WTC11 (cell line): ENCODE measurements around the gene UBD. TPM values are rescaled to one million over a fixed set of nuclear protein-coding genes. Genes with fewer than 3 reads are reported as not detected.

ENCODE experiments used
- ATAC-seq: fragments of 200-7000 bp; cut with Tn5 transposase; 2 replicates; pipeline ENCODE4 v1.10.0; 2021; ENCODE audit warnings: mild to moderate bottlenecking, moderate library complexity
- CTCF ChIA-PET: fragments of 300-600 bp; sonication (Branson Sonifier 250); formaldehyde crosslinking; loops from one replicate; lab custom pipeline; 2021; ENCODE audit warnings: antibody characterized with exemption; lab: Charles Lee
- POLR2A ChIA-PET: fragments of 350-600 bp; sonication (Branson Sonifier 250); formaldehyde crosslinking; loops from one replicate; lab custom pipeline; 2021; ENCODE audit warnings: antibody characterized with exemption; lab: Charles Lee
- DNase-seq: peaks from one replicate; pipeline ENCODE4 v3.0.0; 2021; ENCODE audit warnings: low spot score
- H3K27ac Mint-ChIP-seq: 2 replicates; pipeline ENCODE4 v1.8.0; 2021; ENCODE audit warnings: mixed read lengths
- H3K27me3 Mint-ChIP-seq: 2 replicates; pipeline ENCODE4 v1.8.0; 2021; ENCODE audit warnings: low read depth, mild to moderate bottlenecking, moderate library complexity, mixed read lengths
- H3K36me3 Mint-ChIP-seq: 2 replicates; pipeline ENCODE4 v1.8.0; 2021; ENCODE audit warnings: mixed read lengths
- H3K4me1 Mint-ChIP-seq: 2 replicates; pipeline ENCODE4 v1.8.0; 2022; ENCODE audit warnings: mixed read lengths
- H3K4me3 Mint-ChIP-seq: 2 replicates; pipeline ENCODE4 v1.8.0; 2021; ENCODE audit warnings: mild to moderate bottlenecking, moderate library complexity, mixed read lengths
- H3K9me3 Mint-ChIP-seq: 2 replicates; pipeline ENCODE4 v1.8.0; 2021; ENCODE audit warnings: mixed read lengths
- ATF3 ChIP-seq: sonication (generic); formaldehyde crosslinking; conservative IDR thresholded peaks from 2 replicates; pipeline ENCODE4 v1.8.1; 2022; ENCODE audit warnings: mild to moderate bottlenecking, missing genetic modification reagents
- CDX4 ChIP-seq: fragments of 250-450 bp; sonication (Bioruptor Pico); IDR thresholded peaks from 2 replicates; pipeline ENCODE4 v1.9.0; 2021; ENCODE audit warnings: moderate library complexity, mild to moderate bottlenecking, inconsistent platforms, borderline replicate concordance
- CTCF ChIP-seq: fragments of 200-600 bp; IDR thresholded peaks from 2 replicates; pipeline ENCODE4 v1.8.0; 2022; ENCODE audit warnings: antibody characterized with exemption
- E2F4 ChIP-seq: sonication (generic); formaldehyde crosslinking; IDR thresholded peaks from 2 replicates; pipeline ENCODE4 v1.8.1; 2022; ENCODE audit warnings: low read depth, mild to moderate bottlenecking, moderate library complexity, missing genetic modification reagents, borderline replicate concordance
- ELF4 ChIP-seq: sonication (generic); formaldehyde crosslinking; IDR thresholded peaks from 2 replicates; pipeline ENCODE4 v1.8.1; 2022; ENCODE audit warnings: low read depth, mild to moderate bottlenecking, moderate library complexity, missing genetic modification reagents
- EMX1 ChIP-seq: fragments of 250-450 bp; sonication (Bioruptor Pico); IDR thresholded peaks from 2 replicates; pipeline ENCODE4 v1.8.0; 2021; ENCODE audit warnings: mild to moderate bottlenecking
- FOXK1 ChIP-seq: sonication (generic); formaldehyde crosslinking; IDR thresholded peaks from 2 replicates; pipeline ENCODE4 v1.8.0; 2022; ENCODE audit warnings: mild to moderate bottlenecking, moderate library complexity, missing genetic modification reagents
- MYBL2 ChIP-seq: sonication (generic); formaldehyde crosslinking; IDR thresholded peaks from 2 replicates; pipeline ENCODE4 v1.8.1; 2023; ENCODE audit warnings: mild to moderate bottlenecking, moderate library complexity, missing genetic modification reagents
- PREB ChIP-seq: sonication (generic); formaldehyde crosslinking; IDR thresholded peaks from 2 replicates; pipeline ENCODE4 v1.8.1; 2022; ENCODE audit warnings: mild to moderate bottlenecking, missing genetic modification reagents, moderate library complexity, borderline replicate concordance
- RELA ChIP-seq: sonication (generic); formaldehyde crosslinking; IDR thresholded peaks from 2 replicates; pipeline ENCODE4 v1.8.1; 2022; ENCODE audit warnings: missing genetic modification reagents, mild to moderate bottlenecking, borderline replicate concordance
- SOX15 ChIP-seq: fragments of 250-450 bp; sonication (Bioruptor Pico); IDR thresholded peaks from 2 replicates; pipeline ENCODE4 v1.9.0; 2021; ENCODE audit warnings: mild to moderate bottlenecking
- TCF7 ChIP-seq: sonication (generic); formaldehyde crosslinking; IDR thresholded peaks from 2 replicates; pipeline ENCODE4 v1.8.0; 2022; ENCODE audit warnings: mild to moderate bottlenecking, low read depth, missing genetic modification reagents, moderate library complexity
- ZNF138 ChIP-seq: sonication (generic); formaldehyde crosslinking; conservative IDR thresholded peaks from 2 replicates; pipeline ENCODE4 v1.8.1; 2022; ENCODE audit warnings: mild to moderate bottlenecking, moderate library complexity, missing genetic modification reagents
- ZNF219 ChIP-seq: sonication (generic); formaldehyde crosslinking; IDR thresholded peaks from 2 replicates; pipeline ENCODE4 v1.8.0; 2023; ENCODE audit warnings: missing genetic modification reagents, mild to moderate bottlenecking, borderline replicate concordance
- ZNF512 ChIP-seq: sonication (generic); formaldehyde crosslinking; IDR thresholded peaks from 2 replicates; pipeline ENCODE4 v1.8.1; 2022; ENCODE audit warnings: missing genetic modification reagents, borderline replicate concordance
- total RNA-seq: library from RNA; stranded (reverse); gene quantifications from 3 replicates; pipeline ENCODE4 v1.2.3, GENCODE V29; 2021
- TF ChIP-seq, protein P1 (sequence below): sonication (generic); formaldehyde crosslinking; IDR thresholded peaks from 2 replicates; pipeline ENCODE4 v1.8.1; 2023; ENCODE audit warnings: mild to moderate bottlenecking, moderate library complexity, missing genetic modification reagents
- TF ChIP-seq, protein P2 (sequence below): sonication (generic); formaldehyde crosslinking; IDR thresholded peaks from 2 replicates; pipeline ENCODE4 v1.8.0; 2022; ENCODE audit warnings: mild to moderate bottlenecking, missing genetic modification reagents

The UBD gene
- total RNA-seq, 1 experiment from 2014 or later: 0.15 TPM

DNA sequence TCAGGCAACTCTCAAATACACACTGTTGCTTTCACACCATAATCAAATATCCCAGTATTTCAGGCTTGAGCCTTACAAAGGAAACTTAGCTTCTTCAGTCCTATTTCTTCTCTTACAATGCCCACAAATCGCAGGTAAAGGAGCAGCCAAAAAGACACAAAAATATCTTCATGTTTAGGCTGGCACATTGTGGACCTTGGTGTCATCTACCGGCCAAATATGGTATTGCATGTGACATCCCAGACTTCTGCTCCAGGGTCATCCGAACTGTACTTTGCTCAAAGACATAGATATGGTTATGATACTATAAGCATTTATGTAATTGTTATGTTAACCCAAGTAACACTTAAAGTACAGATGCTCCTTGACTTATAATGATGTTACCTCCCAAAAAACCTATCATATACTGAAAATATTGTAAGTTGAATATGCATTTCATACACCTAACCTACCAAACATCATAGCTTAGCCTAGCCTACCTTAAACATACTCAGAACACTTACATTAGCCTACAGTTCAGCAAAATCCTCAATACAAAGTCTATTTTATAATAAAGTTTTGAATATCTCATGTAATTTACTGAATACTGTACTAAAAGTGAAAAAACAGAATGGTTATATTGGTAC lies 30.0 kb upstream of the UBD start:
- DNase-seq: peak; percentile 53
- CTCF ChIA-PET: interaction anchor here (0.6 to 2.4 kb wide), 18 partner anchors 11 to 221 kb away, joined by 3 to 31 read pairs (median 4); partner anchors contain the start of genes OR12D3 and OR5V1
- H3K27ac Mint-ChIP-seq: no peak overlapping the region
- peak; percentile 50 for ATAC-seq
- no peaks in the 10 kb centered on the region for H3K36me3 Mint-ChIP-seq
- POLR2A ChIA-PET: interaction anchor here (0.6 kb wide), 1 partner anchor 8 kb away, joined by 3 read pairs; no protein-coding TSS in a partner anchor
- TF ChIP-seq CDX4 (CRISPR knock-in tag) (no peak), SOX15 (CRISPR knock-in tag) (no peak), CTCF (peak; percentile 98), PREB (CRISPR knock-in tag) (no peak), TCF7 (CRISPR knock-in tag) (no peak)
- TF ChIP-seq, all 79 proteins: peak for 1
- Mint-ChIP-seq H3K27me3 (no peaks in the 10 kb centered on the region), H3K4me3 (no peak overlapping the region), H3K4me1 (peaks cover 5% of the 10 kb centered on the region), H3K9me3 (no peaks in the 10 kb centered on the region)

DNA sequence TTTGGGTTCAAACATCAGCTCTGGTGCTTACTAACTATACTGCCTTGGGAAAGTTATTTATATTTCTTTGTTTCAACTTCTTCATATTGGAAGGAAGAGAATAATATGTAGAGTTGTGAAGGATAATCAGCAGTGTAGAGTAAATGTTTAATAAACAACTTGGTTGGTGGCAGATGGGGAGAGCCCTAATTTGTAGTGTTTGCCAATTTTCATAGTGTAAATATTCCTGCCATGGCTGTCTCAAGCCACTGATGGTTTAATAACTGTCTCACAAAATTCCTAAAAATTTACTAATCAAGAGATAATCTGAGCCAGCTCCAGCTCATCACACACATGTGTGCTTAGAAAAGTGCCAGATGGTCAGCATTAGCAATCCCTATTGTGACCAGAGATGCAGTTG lies 25.3 kb upstream of the UBD start, which contains the start of gene OR2H2:
OR2H2 (plus strand) TSS at position 301 of the 400 bp plus-strand sequence. CDS start 2,824 bp downstream, outside the sequence.
- CTCF ChIA-PET: interaction anchor here (1.0 kb wide), 1 partner anchor 209 kb away, joined by 3 read pairs; the partner anchor contains the start of gene OR12D3
- no peaks in the 10 kb centered on the region for H3K36me3 Mint-ChIP-seq
- ATAC-seq: no peak
- no peak within 1 kb of the TSS for H3K27ac Mint-ChIP-seq
- no peak within 1 kb of the TSS for H3K4me3 Mint-ChIP-seq
- H3K4me1 Mint-ChIP-seq: no peaks in the 10 kb centered on the region
- H3K27me3 Mint-ChIP-seq: no peaks in the 10 kb centered on the region; the same call in 1 of the 2 replicates
- no peak for TF ChIP-seq RELA (CRISPR knock-in tag)
- TF ChIP-seq, all 79 proteins: peak for 0
- no peak for DNase-seq
- POLR2A ChIA-PET: no interaction called here
- H3K9me3 Mint-ChIP-seq: peaks cover 3% of the 10 kb centered on the region

DNA sequence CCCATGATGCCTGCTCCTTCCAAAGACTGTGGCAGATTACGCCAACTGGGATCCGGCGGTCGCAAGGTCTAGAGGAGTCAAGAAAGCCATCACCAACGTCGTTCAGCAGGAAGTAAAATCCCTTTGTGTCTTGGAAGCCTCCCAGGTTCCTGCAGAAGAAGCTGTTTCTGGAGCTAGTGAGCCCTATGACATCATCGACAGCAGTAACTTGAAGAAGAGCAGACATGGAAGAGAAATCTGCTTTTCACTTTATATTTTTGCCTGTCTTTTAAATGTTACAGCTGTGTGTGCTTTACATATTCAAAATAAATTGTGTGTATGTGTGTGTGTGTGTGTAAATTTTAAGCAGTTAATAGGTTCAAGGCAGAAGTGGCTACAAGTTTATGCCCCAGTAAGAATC lies 18.0 kb upstream of the UBD start:
- no peak for DNase-seq
- CTCF ChIA-PET: interaction anchor here (1.8 kb wide), 1 partner anchor 12 kb away, joined by 10 read pairs; no protein-coding TSS in a partner anchor
- TF ChIP-seq ELF4 (CRISPR knock-in tag) (no peak), ATF3 (no peak), ZNF512 (CRISPR knock-in tag) (no peak), ZNF138 (CRISPR knock-in tag) (no peak), FOXK1 (CRISPR knock-in tag) (no peak), EMX1 (CRISPR knock-in tag) (no peak), E2F4 (no peak), ZNF219 (CRISPR knock-in tag) (no peak), MYBL2 (CRISPR knock-in tag) (no peak)
- TF ChIP-seq, protein P1, sequence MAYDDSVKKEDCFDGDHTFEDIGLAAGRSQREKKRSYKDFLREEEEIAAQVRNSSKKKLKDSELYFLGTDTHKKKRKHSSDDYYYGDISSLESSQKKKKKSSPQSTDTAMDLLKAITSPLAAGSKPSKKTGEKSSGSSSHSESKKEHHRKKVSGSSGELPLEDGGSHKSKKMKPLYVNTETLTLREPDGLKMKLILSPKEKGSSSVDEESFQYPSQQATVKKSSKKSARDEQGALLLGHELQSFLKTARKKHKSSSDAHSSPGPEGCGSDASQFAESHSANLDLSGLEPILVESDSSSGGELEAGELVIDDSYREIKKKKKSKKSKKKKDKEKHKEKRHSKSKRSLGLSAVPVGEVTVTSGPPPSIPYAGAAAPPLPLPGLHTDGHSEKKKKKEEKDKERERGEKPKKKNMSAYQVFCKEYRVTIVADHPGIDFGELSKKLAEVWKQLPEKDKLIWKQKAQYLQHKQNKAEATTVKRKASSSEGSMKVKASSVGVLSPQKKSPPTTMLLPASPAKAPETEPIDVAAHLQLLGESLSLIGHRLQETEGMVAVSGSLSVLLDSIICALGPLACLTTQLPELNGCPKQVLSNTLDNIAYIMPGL (CRISPR knock-in tag): no peak
- TF ChIP-seq, protein P2, sequence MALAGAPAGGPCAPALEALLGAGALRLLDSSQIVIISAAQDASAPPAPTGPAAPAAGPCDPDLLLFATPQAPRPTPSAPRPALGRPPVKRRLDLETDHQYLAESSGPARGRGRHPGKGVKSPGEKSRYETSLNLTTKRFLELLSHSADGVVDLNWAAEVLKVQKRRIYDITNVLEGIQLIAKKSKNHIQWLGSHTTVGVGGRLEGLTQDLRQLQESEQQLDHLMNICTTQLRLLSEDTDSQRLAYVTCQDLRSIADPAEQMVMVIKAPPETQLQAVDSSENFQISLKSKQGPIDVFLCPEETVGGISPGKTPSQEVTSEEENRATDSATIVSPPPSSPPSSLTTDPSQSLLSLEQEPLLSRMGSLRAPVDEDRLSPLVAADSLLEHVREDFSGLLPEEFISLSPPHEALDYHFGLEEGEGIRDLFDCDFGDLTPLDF (CRISPR knock-in tag): no peak

More for the DNA sequence above, 18.0 kb upstream of the UBD start:
- Mint-ChIP-seq H3K4me1 (no peaks in the 10 kb centered on the region), H3K36me3 (no peaks in the 10 kb centered on the region), H3K27ac (no peak overlapping the region), H3K9me3 (peaks cover 3% of the 10 kb centered on the region), H3K4me3 (no peak overlapping the region), H3K27me3 (peaks cover 3% of the 10 kb centered on the region)
- no peak for ATAC-seq
- POLR2A ChIA-PET: no interaction called here
